HL-60/S4 treated with phorbol 12-myristate 13-acetate at 8.2 ng/mL for 4 days and 3 days (cell line): ENCODE measurements around the gene ODF2L.

Experiments used
- in situ Hi-C: fragments of 300-500 bp; cut with MboI; formaldehyde crosslinking; loops from 2 replicates; pipeline ENCODE4 v1.15.0; 2022; ENCODE audit warnings: low sequenced_read_pairs

The ODF2L gene

GRCh38 chr1:86324130-86324822 is 71.8 kb downstream of the ODF2L start:
- in situ Hi-C loops, result no loop called here

- in situ Hi-C loops, result no loop called here
Observed at GRCh38 chr1:86322241-86322640, 73.9 kb downstream of the ODF2L start.

- in situ Hi-C loops, result no loop called here
Observed at GRCh38 chr1:86318436-86318835, 77.7 kb downstream of the ODF2L start.

- in situ Hi-C loops, result no loop called here
Observed at GRCh38 chr1:86317926-86318325, 78.2 kb downstream of the ODF2L start.

GRCh38 chr1:86305731-86306130 is 90.4 kb downstream of the ODF2L start:
- in situ Hi-C loops, result no loop called here

- in situ Hi-C loops, result no loop called here
Observed at GRCh38 chr1:86303041-86303690, 93.0 kb downstream of the ODF2L start.
